OCI-M2 (cell line): ENCODE data around the gene LEPROT.
"Not testable (repeated sequence)": the region's sequence is repeated elsewhere in the genome, so short reads cannot be mapped to it uniquely, and the experiment has no call there.

Experiments
- DNase-seq: peaks from one replicate; lab custom pipeline; 2025; ENCODE audit not compliant: unreplicated experiment; lab: John Stamatoyannopoulos, UW

Gene LEPROT

GRCh38 chr1:65435987-65436386 is 15.5 kb downstream of the LEPROT start:
- DNase-seq = no peak

- DNase-seq = no peak
Observed at GRCh38 chr1:65437616-65438015, 17.1 kb downstream of the LEPROT start.

- DNase-seq = no peak
Observed at GRCh38 chr1:65440322-65440900, 19.9 kb downstream of the LEPROT start.

GRCh38 chr1:65440915-65441314 is 20.4 kb downstream of the LEPROT start:
- DNase-seq = no peak

GRCh38 chr1:65441464-65441863 is 21.0 kb downstream of the LEPROT start:
- DNase-seq = no peak

GRCh38 chr1:65442442-65442841 is 22.0 kb downstream of the LEPROT start:
- no peak for DNase-seq

GRCh38 chr1:65443647-65444046 is 23.2 kb downstream of the LEPROT start:
- DNase-seq = no peak

- no peak for DNase-seq
Observed at GRCh38 chr1:65444128-65444640, 23.7 kb downstream of the LEPROT start.

- no peak for DNase-seq
Observed at GRCh38 chr1:65445837-65446236, 25.4 kb downstream of the LEPROT start.

- DNase-seq = no peak
Observed at GRCh38 chr1:65449214-65449823, 28.9 kb downstream of the LEPROT start.

- DNase-seq = not testable (repeated sequence)
Observed at GRCh38 chr1:65455678-65456077, 35.2 kb downstream of the LEPROT start.

GRCh38 chr1:65456481-65456880 is 36.0 kb downstream of the LEPROT start:
- DNase-seq = no peak

GRCh38 chr1:65457868-65458267 is 37.4 kb downstream of the LEPROT start:
- no peak for DNase-seq

- DNase-seq = no peak
Observed at GRCh38 chr1:65458730-65459396, 38.4 kb downstream of the LEPROT start.

GRCh38 chr1:65459397-65459768 is 38.9 kb downstream of the LEPROT start:
- DNase-seq = no peak

GRCh38 chr1:65465837-65466236 is 45.4 kb downstream of the LEPROT start:
- DNase-seq = not testable (repeated sequence)

- no peak for DNase-seq
Observed at GRCh38 chr1:65467536-65467935, 47.1 kb downstream of the LEPROT start.

- peak; percentile 30 for DNase-seq
Observed at GRCh38 chr1:65469126-65469888, 48.8 kb downstream of the LEPROT start.

- DNase-seq = no peak
Observed at GRCh38 chr1:65469889-65470340, 49.4 kb downstream of the LEPROT start.

GRCh38 chr1:65470766-65471165 is 50.3 kb downstream of the LEPROT start:
- DNase-seq = no peak

GRCh38 chr1:65471213-65471833 is 50.9 kb downstream of the LEPROT start:
- DNase-seq = no peak
